Activated T-cell treated with anti-CD3 and anti-CD28 coated beads for 1 hour (primary cell): ENCODE data around the gene PLXNC1.

Experiments used
- DNase-seq: peaks from one replicate; pipeline ENCODE4 v3.0.0-alpha.2; 2020; ENCODE audit warnings: low read depth

The PLXNC1 gene

GRCh38 chr12:94265539-94265938 is 117.2 kb downstream of the PLXNC1 start:
- no peak for DNase-seq

- no peak for DNase-seq
Measured at GRCh38 chr12:94265966-94266745, 117.8 kb downstream of the PLXNC1 start.

DNA sequence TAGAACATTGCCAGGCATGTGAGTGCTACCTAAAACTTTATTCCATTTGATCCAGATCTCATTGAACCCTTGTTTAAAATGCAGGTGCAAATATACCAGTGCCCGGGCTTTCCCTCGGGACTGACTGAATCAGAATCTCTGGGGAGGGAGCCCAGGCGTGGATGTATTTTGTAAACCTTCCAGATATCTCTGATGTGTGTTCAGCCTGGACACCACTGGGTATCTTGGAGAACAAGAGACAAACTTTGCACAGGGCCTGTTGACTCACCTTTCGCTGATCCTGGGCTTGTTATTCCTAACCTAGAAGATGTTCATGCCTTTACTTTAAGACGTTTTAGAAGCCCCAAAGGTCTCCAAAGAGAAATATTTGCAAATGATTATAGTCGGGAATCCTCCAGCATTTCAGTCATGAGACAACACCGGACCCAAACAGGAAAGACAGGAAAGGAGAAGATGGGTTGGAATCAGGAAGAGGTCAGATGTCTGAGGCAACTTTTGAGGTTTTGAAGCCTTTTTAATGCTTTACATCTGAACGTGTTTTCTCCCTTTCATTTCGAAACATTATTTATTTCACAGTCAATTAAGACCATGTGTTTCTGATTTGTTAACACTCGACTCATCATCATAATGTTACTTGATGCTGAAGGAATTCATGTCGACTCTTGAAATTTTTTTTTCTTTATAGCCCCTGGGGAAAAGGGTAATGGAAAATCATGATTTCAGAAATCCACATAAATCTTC is 118.6 kb downstream of the PLXNC1 start:
- no peak for DNase-seq

DNA sequence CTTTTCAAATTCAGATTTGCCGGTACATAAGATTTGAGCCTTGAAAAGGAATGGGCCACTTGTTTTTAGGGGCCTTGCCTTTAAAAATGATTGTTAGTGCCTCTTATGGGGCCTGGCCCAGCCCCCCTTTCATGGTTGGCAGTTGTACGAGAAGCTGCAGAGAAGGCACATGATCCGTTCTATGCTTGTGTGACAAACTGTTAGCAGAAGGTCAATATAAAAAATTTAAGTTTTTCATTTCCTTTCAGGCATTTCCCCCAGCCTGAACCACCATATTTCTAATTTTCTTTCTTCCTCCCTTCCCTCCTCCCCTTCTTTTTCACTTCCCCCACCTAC is 119.1 kb downstream of the PLXNC1 start:
- DNase-seq: no peak

GRCh38 chr12:94267921-94268471 is 119.6 kb downstream of the PLXNC1 start:
- DNase-seq: no peak

- no peak for DNase-seq
Measured at GRCh38 chr12:94269316-94269999, 121.1 kb downstream of the PLXNC1 start.

GRCh38 chr12:94271351-94271750 is 123.0 kb downstream of the PLXNC1 start:
- no peak for DNase-seq

GRCh38 chr12:94272280-94272679 is 123.9 kb downstream of the PLXNC1 start:
- DNase-seq: no peak

- no peak for DNase-seq
Measured at GRCh38 chr12:94273272-94273671, 124.9 kb downstream of the PLXNC1 start.

DNA sequence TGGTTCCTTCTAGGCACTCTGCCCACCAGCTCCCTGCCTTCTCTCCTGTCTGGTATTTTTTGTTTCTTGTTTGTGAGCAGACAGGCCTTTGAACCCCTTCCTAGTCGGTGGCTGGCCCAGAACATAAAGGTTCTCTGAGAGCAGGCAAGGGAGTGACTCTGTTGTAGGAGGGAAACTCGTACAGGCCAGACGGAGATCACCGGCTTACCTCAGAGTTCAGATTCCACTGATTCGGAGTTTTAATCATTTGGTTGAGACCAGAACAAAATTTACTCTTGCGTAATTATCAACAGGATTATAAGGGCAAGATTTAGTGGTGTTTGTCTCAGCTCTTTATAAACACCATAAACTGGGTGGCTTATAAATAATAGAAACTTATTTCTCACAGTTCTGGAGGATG is 128.3 kb downstream of the PLXNC1 start:
- DNase-seq: no peak

- no peak for DNase-seq
Measured at GRCh38 chr12:94277426-94278000, 129.1 kb downstream of the PLXNC1 start.

DNA sequence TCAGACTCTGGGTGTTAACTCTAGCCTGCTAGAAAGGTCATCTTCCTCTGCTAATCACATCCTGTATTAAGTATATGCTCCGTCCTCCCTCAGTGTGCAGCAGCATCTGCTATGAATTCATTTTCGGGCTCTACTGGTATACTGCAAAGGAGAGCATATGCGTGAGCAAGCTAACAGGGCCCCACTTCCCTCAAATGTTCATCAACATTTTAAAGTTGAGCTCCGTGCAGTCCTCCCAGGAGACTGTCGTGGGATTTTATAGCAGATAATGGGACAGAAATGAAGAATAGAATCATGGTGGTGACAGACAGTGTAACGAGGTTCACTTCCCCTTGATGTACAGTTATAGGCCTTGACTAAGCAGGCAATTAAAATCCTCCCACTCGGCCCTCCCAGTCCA is 131.7 kb downstream of the PLXNC1 start:
- DNase-seq: no peak

DNA sequence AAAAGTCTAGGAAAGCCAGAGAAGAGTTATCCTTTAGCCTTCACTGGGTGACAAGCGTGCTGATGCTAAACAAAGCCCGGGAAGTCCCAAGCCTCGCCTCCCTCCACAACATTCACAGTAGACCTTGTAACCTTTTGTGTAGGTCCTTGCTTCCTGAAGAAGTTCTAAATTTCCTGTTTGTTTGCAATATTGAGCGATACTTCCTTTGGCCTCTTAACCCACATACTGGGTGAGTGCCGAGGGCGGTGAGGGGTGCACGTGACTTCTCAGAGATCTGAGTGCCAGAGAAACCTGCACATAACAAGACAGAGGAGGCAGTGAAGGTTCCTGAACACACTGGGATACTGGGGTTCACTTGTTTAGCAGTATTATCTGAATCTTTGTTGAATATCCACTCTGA is 134.3 kb downstream of the PLXNC1 start:
- peak; percentile 19 for DNase-seq

DNA sequence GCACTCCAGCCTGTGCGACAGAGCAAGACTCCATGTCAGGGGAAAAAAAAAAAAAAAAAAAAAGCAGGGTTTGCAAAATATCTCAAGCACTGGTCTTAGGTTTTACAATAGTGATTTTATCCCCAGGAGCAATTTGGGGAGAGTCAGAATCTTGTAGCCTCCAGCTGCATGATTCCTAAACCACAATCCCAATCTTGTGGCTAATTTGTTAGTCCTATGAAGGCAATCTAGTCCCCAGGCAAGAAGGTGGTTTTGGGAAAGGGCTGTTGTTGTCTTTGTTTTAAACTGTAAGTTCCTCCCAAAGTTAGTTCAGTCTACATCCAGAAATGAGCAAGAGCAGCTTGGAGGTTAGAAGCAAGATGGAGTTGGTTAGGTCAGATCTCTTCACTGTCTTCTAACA is 135.7 kb downstream of the PLXNC1 start:
- DNase-seq: no peak

- DNase-seq: no peak
Measured at GRCh38 chr12:94284859-94285258, 136.5 kb downstream of the PLXNC1 start.

DNA sequence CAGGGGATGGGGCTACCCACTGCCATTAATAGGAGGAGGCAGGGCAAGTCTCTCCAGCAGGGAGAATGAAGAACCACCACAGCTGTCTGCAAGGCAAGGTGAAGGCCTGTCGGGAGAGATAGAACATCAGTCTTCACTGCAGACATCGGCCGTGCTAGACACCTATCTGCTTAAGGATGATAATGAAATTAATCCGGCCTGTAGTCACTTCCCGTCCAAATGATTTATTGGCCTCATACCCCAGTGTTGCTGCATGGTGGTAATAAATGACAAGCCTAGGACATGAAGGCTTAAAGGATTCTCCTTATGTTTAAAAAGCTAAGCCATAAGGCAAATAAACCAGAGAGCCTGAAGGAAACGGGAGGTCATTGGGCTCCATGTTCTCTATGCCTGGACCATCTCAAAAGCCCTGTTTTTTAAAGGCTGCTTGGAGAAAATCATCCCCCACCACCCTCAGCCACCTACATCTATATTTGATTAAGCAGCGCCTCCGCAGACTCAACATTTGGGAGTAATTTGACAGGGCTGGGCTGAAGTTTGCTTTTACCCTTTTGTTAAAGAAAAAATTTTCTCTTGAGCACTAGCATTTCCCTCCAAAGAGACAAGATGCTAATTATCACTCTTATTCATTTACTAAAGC is 137.7 kb downstream of the PLXNC1 start:
- DNase-seq: no peak

DNA sequence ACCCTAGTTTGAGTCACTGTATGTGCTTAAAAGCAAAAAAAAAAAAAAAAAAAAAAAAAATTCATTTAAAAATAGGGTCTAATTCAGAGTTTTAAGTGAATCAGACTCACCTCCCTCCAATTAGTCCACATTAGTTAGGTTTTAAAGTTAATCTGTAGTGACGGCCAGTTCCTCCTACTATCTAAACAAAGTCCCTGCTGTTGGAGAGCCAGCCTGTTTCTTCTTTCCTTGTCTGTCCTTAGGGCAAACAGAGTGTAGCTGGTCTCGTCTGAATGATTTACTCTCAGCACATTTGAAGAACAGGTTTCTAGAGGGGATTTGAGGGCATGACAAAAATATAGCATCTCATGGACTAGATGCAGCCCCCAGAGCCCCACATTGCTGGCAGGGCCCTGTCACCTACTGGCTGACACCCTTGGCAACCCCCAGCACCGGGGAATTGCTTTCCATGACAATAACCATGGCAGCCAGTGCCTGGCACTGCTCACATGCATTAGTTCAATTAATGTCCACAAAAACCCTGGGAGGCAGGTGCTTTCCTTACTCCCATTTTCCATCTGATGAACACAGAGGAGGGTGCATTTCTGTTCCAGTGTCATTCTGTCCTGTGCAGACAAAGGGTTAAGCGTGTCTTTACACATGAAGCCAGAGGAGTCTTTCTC is 138.3 kb downstream of the PLXNC1 start:
- DNase-seq: no peak

- DNase-seq: no peak
Measured at GRCh38 chr12:94287245-94287628, 138.9 kb downstream of the PLXNC1 start.

- DNase-seq: no peak
Measured at GRCh38 chr12:94289461-94290312, 141.3 kb downstream of the PLXNC1 start.

DNA sequence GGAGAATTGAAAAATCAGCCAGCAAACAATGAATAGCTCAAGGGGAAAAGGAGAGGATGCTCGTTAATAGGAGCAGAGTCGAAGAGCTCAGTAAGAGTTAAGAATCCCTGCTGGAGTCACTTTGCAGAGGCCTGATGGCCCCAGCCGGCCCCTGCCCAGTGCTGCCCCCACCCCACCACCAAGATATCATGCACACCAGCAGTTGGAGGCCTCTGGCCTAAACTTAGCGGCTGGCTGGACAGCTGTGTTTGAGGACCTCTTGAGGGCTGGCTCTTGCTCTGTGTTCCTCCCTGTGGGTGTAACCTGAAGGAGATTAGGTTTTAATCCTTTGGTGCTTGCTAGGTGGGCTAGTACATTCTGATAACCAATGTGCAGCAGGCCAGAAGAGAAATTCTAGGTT is 142.0 kb downstream of the PLXNC1 start:
- no peak for DNase-seq
